ENCODE results near the gene TMEM204. TPM values are rescaled to one million over a fixed set of nuclear protein-coding genes. Genes with fewer than 3 reads are reported as not detected.

The TMEM204 gene
- total RNA-seq, 1 donor from 2014 or later = 37.2 TPM

- no peak for DNase-seq (ENCODE audit: low spot score)
Observed at GRCh38 chr16:1518626-1519135, 14.8 kb upstream of the TMEM204 start.

- no peak for DNase-seq (ENCODE audit: low spot score)
Observed at GRCh38 chr16:1519831-1520230, 13.6 kb upstream of the TMEM204 start.

DNA sequence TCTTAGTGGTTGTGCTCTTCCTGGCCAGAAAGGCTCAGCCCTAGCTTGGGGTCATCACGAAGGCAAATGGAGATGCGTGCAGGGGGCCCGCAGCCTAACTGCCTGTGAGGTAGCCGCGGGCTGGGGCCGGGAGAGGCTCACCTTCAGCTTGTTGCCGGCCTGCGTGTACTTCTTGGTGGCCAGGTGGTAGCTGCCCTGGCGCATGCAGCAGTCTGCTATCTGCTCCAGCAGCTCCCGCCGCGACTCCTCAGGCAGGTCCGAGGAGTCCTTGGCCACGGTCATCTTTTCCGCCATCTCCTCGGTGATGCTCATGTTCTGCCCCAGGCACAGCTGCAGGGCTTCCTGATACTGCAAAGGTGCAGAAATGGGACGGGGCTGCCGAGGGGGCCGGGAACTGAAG, 13.0 kb upstream of the TMEM204 start:
- DNase-seq (ENCODE audit: low spot score) = no peak

GRCh38 chr16:1523581-1524245, 9.8 kb upstream of the TMEM204 start:
- DNase-seq (ENCODE audit: low spot score) = no peak

GRCh38 chr16:1524366-1524765, 9.1 kb upstream of the TMEM204 start:
- no peak for DNase-seq (ENCODE audit: low spot score)

DNA sequence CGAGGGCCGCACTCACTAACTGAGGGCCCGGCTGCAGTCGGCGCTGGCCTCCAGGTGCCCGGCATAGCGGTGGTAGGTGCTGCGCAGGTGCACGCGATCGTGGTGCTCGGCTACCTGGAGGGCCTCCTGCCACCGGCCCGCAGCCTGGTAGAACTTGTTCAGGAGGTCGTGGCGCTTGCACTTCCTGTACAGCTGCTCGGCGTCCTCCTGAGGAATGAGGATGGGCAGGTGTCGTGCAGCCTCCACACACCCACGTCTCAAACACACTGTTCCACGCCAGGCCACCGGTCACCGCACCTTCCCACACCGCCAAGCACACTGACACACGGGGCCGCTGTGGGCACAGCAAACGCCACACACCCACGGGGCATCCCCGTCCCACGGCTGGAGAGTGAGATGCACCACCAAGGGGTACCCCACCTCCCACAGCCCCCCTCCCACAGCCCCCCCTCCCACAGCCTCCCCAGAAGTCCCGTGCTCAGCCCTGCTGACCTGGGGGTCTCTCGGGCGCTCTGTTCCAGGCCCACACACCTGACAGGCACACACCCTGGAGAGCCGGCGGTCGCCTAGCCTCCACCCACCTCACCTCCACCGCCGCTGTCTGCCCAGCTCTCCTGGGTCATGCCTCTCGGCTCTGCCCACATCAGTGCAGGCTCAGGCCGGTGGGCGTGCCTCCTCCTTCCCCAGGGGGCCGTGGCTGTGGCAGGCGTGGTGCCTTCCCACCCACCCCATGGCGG, 7.4 kb upstream of the TMEM204 start:
- no peak for DNase-seq (ENCODE audit: low spot score)

- no peak for DNase-seq (ENCODE audit: low spot score)
Observed at GRCh38 chr16:1526608-1527555, 6.6 kb upstream of the TMEM204 start.

DNA sequence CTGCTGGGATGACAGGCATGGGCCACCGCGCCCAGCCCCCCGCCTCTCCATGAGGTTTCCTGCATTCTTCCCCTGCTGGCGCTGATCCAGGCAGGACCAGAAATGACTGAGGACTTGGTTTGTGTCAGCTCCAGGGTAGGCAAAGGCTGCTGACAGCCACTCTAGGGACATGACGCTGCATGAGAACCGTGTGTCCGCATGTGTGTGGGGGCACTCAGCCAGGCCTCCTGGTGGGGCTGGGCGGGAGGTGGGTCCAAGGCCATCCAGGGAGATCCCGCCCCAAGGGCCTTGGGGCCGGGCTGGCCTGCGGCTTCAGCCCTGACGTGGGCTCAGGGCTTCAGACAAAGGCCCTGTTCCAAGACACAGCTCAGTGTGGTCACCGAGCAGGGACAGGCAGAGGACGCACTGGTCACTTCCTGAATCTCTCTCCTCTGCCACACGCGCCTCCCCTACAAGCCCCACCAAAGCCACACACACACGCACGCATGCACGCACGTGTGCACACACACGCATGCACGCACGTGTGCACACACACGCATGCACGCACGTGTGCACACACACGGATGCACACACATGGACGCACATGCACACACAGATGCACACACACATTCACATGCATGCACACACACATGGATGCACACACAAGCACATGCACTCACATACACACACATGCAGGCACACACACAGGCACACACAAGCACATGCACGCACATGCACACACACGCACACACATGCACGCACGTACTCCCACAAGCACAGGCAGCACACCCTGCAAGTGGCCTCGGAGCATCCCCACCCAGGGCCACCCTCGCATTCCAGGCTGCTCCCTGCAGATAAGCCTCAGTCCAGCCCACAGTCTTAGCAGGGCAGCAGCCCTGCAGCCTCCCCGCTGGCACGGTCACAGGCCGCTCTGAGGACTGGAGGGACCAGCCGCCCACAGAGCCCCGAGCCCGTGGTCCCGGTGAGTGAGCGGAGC, 5.3 kb upstream of the TMEM204 start:
- no peak for DNase-seq (ENCODE audit: low spot score)

DNA sequence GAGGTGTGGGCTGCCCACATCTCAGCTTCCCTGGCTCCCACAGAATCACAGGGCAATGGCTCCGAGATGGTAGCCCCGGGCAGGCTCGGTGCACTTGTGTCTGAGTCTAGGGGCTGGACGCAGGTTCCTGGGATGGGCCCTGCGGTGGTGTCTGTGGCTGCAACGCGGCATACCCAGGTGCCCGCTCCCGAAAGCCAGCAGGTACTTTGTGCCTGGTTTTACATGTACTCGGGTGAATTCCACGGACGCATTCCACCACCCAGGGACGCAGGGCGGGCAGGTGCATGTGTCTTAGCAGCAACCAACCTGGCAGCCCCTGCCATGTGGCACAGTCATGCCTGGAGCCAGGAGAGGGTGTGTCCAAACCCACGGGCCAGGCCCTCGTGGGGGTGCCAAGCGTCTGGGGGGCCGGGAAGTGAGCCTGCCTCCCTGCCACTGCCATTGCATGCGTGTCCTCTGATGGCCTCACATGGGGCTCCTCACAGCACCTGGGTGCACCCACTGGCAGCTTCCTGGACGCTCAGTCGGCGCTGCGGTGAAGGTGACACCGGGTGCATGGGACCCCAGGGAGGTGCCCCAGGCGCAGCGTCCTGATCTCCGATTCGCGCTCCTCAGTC, 4.4 kb upstream of the TMEM204 start:
- DNase-seq (ENCODE audit: low spot score) = no peak

- DNase-seq (ENCODE audit: low spot score) = no peak
Observed at GRCh38 chr16:1530349-1530882, 3.0 kb upstream of the TMEM204 start.

- DNase-seq (ENCODE audit: low spot score) = no peak
Observed at GRCh38 chr16:1530883-1531637, 2.4 kb upstream of the TMEM204 start.

GRCh38 chr16:1531638-1531910, 1.9 kb upstream of the TMEM204 start:
- no peak for DNase-seq (ENCODE audit: low spot score)

GRCh38 chr16:1532081-1532760, 1.2 kb upstream of the TMEM204 start:
- no peak for DNase-seq (ENCODE audit: low spot score)

- DNase-seq (ENCODE audit: low spot score) = no peak
Observed at GRCh38 chr16:1532771-1533170, 695 bp upstream of the TMEM204 start.

DNA sequence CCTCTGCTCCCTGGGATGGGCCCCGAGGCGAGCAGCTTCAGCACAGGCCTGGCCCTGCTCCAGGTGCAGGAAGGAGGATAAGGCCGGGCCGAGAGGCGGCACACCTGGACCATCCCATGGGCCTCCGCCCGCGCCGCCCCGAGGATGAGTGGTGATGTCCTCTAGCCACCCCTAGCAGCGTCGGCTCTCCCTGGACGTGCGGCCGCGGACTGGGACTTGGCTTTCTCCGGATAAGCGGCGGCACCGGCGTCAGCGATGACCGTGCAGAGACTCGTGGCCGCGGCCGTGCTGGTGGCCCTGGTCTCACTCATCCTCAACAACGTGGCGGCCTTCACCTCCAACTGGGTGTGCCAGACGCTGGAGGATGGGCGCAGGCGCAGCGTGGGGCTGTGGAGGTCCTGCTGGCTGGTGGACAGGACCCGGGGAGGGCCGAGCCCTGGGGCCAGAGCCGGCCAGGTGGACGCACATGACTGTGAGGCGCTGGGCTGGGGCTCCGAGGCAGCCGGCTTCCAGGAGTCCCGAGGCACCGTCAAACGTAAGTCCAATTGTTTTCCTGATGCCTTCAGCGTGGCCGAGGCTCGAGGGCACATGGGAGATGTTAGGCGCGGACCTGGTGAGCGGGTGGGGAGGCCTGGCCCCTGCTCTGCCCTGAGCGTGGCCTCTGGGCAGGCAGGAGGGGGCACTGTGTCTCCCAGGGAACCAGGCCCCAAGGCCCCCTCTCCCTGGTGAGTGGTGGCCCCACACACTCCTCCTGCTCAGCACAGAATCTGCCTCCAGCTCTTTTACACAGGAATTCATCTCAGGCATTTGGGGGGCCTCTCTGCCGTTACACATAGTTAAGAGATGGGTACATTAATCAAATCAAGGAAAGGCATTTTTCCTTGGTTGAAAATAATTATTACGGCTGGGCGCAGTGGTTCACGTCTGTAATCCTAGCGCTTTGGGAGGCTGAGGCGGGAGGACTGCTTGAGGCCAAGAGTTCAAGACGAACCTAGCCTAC, 855 bp downstream of the TMEM204 start:
- no peak for DNase-seq (ENCODE audit: low spot score)

DNA sequence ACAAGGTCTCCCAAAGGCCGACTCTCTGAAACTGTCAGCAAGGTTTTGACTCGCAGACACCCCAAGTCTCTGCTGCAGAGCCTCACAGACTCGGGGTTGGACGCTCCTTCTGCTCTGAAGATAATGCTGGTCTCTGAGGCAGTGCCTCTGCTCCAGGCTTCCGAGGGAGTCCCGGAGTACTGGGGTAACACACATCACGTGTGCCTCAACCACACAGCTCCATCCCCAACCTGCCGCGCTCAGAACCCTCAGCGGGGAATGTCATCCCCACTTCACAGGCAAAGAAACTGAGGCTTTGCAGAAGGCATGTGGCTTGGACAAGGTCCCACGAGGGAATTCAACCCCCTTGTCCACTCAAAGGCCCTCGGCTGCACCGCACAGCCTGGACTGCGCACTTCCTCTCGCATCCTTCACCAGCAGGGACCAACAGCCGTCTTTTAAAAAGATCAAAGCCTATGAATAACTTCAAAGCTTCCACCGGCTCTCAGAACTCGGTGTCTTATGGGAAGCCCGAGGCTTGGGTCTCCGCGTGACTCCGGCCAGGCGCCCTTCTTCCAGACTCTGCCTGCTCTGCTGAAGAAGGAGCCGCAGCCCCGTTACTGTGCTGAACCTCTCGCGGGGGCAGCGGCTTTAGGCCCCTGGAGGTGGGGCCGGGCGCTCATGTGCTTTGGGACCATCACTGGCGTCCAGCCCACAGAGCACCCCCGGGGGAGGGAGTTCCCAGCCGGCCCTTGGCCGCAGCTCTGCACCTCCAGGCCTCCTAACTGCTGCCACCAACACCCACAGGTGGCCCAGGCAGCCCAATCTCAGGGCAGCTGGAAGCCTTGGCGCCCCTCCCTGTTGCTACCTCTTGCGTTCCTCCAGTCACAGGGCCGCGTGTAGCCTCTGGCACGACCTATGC, 2.2 kb downstream of the TMEM204 start:
- DNase-seq (ENCODE audit: low spot score) = no peak

All from mesenteric fat pad (tissue), 1 donor.